NCI-H526 (cell line): ENCODE results near the gene MAGI2.

Experiments
- DNase-seq, 2 experiments: peaks; one replicate each; lab custom pipeline; 2025; lab: John Stamatoyannopoulos, UW

MAGI2 gene

DNA sequence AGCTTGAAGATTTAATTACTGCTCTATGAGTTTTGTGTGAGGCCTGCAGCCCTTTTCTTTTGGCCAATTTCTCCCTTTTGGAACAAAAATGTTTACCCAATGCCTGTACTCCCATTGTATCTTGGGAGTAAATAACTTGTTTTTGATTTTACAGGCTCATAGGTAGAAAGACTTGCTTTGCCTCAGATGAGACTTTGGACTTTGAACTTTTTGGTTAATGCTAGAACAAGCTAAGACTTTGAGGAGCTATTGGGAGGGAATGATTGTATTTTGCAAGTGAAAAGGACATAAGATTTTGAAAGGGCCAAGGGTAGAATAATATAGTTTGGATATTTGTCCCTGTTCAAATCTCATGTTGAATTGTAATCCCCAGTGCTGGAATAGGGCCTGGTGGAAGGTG is 152.0 kb downstream of the MAGI2 start:
- no peak for DNase-seq

- DNase-seq, result no peak
Measured at GRCh38 chr7:79300573-79300972, 152.9 kb downstream of the MAGI2 start.

DNA sequence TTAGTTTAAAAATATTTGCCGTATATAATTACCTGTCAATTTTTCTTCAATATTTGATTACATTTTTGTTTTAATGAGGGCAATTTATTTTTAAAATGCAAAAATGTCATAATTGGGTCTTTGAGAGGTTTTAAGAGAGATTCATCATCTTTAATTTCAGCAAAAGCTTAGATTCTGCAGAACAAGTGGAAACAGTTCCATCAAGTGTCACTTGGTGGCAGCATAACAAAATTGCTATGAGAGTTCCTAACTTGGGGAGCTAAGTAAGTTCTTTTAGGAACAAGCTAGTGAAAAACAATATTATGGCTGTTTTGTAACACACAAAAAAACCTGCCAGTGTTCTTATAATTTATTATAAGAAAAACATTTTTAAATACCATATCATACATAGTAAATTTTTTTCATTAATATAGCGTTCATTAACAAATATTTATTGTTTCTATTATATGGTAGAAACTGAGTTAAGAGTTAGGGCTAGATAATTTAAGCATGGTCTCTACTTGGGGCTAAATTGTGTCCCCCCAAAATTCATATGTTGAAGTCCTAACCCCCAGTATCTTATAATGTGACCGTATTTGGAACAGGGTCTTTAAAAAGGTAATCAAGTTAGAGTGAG is 155.2 kb downstream of the MAGI2 start:
- peak; percentile 31 to 65 for DNase-seq

GRCh38 chr7:79296553-79297320 is 156.7 kb downstream of the MAGI2 start:
- DNase-seq, result no peak

DNA sequence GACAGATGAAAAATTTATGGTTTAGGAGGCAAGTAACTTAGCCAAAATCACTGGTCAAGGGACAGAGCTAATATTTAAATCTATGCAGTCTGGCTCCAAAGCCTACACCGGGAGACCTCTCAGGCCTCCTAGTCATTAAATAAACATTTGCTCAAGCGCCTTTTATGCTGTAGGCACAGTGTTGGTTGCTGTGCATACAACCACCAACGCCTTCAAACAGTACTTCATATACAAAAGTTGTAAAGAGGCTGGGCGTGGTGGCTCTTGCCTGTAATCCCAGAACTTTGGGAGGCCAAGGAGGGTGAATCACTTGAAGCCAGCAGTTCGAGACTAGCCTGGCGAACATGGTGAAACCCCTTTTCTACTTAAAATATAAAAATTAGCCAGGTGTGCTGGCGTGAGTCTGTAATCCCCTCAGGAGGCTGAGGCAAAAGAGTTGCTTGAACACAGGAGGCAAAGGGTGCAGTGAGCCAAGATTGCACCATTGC is 159.8 kb downstream of the MAGI2 start:
- DNase-seq, result peak in 1 of 2 experiments; percentile 6

DNA sequence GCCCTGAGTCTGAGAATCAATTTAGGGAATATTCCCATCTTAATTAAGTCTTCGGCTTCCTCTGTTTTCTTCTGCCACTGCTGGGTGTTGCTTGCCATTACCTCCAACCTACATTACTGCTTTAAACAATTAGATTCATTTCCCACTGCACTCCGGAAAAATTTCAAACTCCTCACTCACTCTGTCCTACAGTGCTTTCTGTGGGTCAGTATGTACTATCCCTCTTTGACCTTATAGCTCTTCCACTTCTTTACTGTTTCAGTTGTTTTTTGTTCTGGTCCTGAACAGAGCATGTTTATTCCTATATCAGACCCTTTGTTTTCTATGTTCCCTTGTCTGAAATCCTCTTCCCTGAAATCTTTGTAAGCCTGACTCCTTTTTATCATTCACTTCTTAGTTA is 160.6 kb downstream of the MAGI2 start:
- no peak for DNase-seq

DNA sequence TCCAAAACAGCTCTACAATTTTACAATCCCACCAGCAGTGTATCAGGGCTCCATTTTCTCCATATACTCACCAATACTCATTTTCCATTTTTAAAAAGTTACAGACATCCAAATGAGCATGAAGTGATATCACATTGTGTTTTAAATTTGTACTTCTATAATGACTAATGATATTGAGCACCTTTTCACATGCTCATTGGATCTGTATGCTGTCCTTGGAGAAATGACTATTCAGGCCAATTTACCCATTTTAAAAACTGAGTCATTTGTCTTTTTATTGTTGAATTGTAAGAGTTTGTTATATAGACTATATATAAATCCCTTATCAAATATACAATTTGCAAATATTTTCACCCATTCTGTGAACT is 162.0 kb downstream of the MAGI2 start:
- no peak for DNase-seq

GRCh38 chr7:79290841-79291497 is 162.5 kb downstream of the MAGI2 start:
- DNase-seq, result no peak

GRCh38 chr7:79290398-79290797 is 163.1 kb downstream of the MAGI2 start:
- no peak for DNase-seq

- DNase-seq, result no peak
Measured at GRCh38 chr7:79288655-79289054, 164.8 kb downstream of the MAGI2 start.

DNA sequence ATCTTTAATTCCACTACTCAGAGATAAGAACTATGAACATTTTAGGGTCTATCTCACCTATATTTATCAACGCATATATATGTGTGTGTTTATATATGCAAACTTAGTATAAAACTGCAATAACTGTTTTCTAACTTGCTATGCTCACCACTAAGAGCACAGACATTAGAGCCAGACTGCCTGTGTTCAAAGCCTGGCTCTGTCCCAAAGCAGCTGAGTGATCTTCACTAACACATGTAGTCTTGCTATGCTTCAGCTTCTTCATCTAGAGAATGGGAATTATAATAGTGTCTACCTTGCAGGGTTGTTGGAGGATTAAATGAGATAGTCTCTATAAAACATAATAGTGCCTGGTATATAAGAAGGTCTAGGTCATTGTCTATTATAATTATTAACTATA is 165.5 kb downstream of the MAGI2 start:
- DNase-seq, result no peak

DNA sequence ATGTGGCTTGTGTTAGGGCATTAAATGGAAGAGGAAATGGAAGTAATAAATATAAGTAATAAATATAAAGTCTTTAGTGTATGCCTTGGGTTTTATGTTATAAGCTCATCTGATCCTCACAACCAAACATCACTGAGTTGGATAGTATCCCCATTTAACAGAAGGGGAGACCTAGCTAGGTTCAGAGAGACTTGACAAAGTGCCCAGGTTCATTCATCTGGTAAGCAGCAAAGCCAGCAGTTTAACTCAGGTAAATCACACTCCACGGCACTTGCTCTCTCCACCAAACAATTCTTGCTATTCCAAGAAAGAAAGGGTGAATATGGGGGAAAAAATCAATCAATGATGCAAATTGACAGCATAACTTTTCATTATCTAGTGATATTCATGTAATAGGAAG is 167.3 kb downstream of the MAGI2 start:
- no peak for DNase-seq

DNA sequence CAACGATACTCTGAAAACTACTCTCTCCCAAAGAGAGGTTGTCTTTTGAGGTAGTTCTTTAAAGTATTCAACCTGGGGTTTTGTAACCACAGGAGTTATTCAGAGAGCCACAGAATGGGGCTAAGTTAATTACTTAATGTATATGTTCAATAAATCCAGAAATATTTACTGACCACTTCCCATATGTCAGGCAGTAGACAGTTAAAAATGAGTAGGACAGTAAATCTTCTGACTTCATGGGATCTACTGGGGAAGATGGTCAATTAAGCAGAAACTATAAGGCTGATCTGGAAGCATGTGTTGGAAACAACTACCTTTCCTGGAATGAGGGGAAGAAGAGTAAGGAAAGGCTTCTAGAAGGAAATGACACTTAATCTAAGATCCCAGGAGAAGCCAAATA is 167.7 kb downstream of the MAGI2 start:
- DNase-seq, result no peak

DNA sequence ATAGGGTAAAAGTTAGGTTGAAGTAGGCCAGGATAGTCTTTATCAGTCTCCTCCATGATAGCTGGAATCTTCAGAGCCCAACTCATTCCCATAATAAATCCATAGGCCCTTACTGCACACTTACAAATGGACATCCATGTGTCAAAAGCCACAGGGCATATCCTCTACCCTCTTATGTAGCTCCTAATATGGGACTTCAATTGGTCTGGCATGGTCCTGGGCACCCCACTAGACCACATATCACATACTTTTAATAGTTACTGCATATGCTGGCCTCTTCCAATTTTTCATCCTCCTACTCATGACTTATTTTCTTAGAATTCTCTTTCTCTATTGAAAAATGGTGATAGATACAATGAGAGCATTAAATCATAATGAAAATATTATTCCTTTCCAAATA is 169.3 kb downstream of the MAGI2 start:
- DNase-seq, result no peak

DNA sequence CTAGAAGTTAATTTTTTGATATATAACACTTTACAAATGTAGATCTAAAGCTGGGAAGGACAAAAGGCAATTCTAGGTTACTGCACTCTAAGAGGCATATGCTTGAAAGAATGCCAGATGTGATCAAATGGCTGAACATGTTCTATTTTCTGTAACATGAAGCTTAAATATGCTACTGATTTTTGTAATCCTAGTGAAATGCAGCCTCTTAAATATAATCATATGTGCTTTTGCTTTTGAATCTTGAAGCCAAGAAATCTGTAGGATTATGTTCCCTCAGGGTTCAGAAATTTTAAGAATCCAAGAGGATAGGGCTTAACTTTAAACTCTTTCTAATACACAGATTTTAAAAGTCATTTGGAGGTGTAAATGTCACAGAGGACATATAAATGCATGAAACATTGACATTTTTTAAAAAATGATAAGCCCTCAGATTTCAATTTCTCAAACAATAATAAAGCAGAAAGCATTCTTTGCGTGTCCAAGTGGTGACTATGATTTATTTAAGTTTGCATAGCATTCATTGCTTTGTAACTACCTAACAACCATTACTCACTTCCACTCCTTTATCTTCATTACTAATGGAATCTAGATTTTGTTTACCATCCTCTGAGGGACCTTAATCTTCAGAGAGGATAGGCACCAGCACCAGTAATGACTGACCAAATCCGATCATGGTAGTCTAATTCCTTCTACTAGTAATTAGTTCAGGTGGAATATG is 170.4 kb downstream of the MAGI2 start:
- no peak for DNase-seq

DNA sequence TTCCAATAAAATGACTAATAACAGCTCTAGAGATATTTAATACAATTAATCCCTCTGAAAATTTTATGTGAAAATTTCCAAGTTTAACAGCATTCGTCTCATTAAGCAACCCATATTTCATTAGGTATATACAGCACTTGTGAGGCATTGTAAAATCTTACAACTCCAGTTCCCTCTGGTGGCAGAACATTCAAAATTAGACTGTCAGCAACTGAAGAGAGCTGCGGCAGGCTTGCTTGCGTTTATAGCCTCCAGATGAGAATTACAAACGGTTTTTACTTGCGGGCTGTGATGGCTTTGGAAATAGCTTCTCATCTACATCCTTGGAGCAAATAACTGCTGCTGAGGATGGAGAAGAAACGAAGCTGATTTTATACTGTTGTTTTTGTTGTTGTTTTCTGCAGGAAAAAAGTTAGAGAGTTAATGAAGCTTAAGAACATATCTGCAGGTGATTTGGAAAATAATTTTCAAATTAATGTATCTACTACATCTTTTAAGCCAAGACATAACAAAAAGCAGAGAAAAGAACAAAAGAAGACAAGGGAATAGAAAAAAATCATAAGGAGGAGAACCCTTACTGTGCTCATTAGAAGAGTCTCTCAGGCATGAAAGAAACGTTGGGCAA is 171.3 kb downstream of the MAGI2 start:
- peak; percentile 47 to 76 for DNase-seq

GRCh38 chr7:79281426-79281825 is 172.0 kb downstream of the MAGI2 start:
- no peak for DNase-seq

- DNase-seq, result no peak
Measured at GRCh38 chr7:79272938-79273337, 180.5 kb downstream of the MAGI2 start.

DNA sequence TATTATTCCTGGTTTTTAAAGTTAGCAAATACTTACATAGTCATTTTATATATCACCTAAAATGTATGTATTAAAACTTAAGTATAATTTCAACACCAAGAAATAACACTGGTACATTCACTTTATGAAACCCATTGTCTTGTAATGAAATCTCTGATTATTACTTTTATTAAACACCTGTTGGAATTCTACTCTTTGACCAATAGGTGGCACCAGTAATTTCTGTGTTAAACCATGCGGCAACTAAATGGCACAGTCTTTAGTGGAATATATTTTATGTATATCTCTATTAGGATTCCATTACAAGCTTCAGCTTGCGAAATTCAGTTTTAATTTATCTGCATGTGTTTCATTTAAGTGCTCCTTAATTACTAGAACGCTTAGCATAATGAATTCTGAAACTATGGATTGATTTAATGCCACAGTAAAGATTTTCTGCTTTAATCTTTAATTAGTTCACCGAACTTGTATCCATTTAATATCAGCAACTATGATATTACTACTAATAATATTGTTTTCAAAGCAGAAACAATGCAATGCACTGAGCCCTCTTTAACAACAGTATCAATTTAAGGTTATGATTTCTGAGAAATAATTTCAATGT is 181.3 kb downstream of the MAGI2 start:
- peak; percentile 28 to 70 for DNase-seq

DNA sequence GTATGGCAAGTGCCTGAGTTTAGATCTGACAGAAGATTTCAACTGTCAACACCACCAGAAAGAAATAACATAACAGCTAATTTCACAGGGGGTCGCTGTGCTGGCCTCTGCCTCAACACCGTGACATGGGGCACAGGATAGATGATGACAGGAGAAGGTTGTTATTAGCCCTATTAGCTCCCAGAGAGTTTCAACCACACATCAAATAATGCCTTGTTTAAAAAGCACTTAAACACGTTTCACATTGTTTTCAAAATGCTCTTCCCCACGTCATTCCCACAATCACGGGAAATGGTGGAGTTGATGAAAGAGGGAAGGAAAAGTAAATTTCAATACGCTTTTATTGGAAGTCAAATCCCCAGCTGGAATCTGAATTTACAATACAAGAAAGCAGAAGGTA is 184.7 kb downstream of the MAGI2 start:
- no peak for DNase-seq

DNA sequence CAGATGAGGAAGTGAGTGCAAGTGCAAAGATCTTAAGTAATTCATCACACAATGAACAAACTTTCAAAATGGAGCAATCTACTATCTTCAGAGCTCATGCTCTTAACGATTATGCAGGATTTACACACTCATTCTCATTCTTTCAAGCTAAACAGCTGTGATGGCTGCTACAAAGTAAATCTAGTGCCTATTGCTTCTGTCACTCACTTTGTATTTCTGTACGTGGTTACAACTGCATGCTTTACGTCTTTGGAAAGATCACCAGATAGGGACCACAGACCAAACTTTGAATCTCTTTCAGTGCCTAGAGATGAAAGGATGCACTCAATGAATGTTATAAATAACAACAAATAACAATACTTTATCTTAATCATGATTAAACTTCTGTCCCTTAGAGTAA is 194.6 kb downstream of the MAGI2 start:
- no peak for DNase-seq

DNA sequence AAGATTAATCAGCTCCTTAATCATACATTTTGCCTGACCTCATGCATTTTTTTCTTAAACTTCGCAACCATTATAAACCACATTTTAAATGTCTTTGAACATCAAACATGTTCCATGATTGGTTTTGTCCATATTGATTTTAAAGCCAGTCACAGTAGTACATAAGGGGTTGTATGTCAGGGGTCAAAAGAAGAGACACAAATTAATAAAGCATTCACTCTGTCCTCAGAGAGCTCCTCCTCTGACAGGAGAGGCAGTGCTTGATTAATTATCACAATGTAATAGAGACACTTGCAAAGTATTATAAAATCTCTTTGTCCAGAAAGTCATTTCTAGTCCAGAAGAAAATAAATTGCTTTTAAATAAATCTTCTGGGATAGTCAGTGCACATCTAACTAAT is 195.5 kb downstream of the MAGI2 start:
- DNase-seq, result no peak
